ENCODE results near the gene TEX101.
"Not testable (repeated sequence)": the region's sequence is repeated elsewhere in the genome, so short reads cannot be mapped to it uniquely, and the experiment has no call there.

Gene TEX101

DNA sequence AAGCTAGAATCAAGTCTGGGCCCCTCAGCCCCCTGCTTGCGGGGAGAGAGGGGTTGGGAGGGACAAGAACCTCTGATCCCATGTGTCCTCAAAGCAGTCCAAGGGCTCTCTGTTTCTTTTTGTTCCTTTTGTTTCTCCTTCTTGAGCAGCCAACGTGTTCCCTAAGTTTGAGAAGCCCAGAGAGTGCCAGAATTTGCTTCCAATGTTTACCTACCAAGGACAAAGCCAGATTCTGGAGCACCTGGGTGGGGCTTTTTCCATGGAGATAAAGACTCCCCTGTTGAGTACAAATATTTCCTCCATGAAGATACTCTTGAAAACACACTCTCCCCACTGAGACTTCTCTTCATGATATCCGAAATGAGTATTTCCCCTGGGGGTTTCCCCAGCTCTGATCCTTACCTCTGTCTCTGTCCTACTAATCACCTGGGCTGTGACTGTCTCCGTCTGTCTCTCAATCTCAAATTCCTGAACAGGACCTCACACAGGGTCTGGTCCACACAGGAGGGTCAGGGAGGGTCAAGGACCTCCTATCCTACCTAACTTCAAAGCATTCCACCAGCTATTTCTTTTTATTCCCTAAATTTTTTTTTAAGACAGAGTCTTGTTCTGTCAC, 33.8 kb upstream of the TEX101 start:
- Histone ChIP-seq H3K4me2 (ENCODE audit: low read length) (no peak overlapping the region), H3K27ac (ENCODE audit: low read depth, low read length) (no peak overlapping the region), H3F3A (ENCODE audit: control insufficient read depth, insufficient read depth) (no peaks in the 10 kb centered on the region)

DNA sequence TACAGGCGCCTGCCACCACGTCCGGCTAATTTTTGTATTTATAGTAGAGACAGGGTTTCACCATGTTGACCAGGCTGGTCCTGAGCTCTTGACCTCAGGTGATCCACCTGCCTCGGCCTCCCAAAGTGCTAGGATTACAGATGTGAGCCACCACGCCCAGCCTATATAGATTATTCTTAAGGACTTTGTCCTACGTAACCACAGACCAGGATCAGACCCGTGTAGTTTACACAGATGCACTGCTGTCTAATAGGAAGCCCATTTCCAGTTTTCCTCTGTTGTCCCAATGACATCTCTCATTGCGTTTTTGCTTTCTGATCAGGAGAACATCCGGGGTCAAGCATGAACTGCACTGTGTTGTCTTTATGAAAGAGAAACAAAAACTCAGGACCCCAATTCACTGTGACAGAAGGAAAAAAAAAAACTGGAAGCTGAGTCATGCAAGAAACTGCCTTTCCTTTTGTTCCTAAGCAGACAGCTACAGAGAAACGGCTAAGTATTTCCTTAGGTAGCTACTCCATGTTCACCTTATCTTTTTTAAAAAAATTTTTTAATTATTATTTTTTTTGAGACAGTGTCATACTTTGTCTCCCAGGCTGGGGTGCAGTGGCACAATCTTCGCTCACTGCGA, 32.0 kb upstream of the TEX101 start:
- H3K79me2 ChIP-seq (ENCODE audit: control insufficient read depth, low read length); H3K9me3 ChIP-seq (ENCODE audit: control insufficient read depth, insufficient read depth, low read length); H3K27me3 ChIP-seq (ENCODE audit: control insufficient read depth, low read length); H3K4me2 ChIP-seq (ENCODE audit: low read length); H3F3A ChIP-seq (ENCODE audit: control insufficient read depth, insufficient read depth); H3K36me3 ChIP-seq (ENCODE audit: control insufficient read depth, low read length); H3K4me1 ChIP-seq (ENCODE audit: control insufficient read depth, low read length); H3K4me3 ChIP-seq (ENCODE audit: low read length); H3K27ac ChIP-seq (ENCODE audit: low read depth, low read length); H4K20me1 ChIP-seq (ENCODE audit: control insufficient read depth, insufficient read depth, low read depth, low read length); H3K9me2 ChIP-seq (replicated peaks; ENCODE audit: control insufficient read depth, low read length): not testable (repeated sequence)

More for the DNA sequence above, 33.8 kb upstream of the TEX101 start:
- Histone ChIP-seq H3K9me2 (replicated peaks; ENCODE audit: control insufficient read depth, low read length) (no peaks in the 10 kb centered on the region), H3K4me1 (ENCODE audit: control insufficient read depth, low read length) (no peaks in the 10 kb centered on the region), H3K79me2 (ENCODE audit: control insufficient read depth, low read length) (no peaks in the 10 kb centered on the region), H3K36me3 (ENCODE audit: control insufficient read depth, low read length) (no peaks in the 10 kb centered on the region), H4K20me1 (ENCODE audit: control insufficient read depth, insufficient read depth, low read depth, low read length) (no peaks in the 10 kb centered on the region), H3K9me3 (ENCODE audit: control insufficient read depth, insufficient read depth, low read length) (no peaks in the 10 kb centered on the region), H3K4me3 (ENCODE audit: low read length) (no peak overlapping the region), H3K27me3 (ENCODE audit: control insufficient read depth, low read length) (no peaks in the 10 kb centered on the region)
- TF ChIP-seq EZH2phosphoT487 (IDR thresholded peaks at IDR 0.05; ENCODE audit: borderline replicate concordance, low read length): no peak
- TF ChIP-seq, protein P1, sequence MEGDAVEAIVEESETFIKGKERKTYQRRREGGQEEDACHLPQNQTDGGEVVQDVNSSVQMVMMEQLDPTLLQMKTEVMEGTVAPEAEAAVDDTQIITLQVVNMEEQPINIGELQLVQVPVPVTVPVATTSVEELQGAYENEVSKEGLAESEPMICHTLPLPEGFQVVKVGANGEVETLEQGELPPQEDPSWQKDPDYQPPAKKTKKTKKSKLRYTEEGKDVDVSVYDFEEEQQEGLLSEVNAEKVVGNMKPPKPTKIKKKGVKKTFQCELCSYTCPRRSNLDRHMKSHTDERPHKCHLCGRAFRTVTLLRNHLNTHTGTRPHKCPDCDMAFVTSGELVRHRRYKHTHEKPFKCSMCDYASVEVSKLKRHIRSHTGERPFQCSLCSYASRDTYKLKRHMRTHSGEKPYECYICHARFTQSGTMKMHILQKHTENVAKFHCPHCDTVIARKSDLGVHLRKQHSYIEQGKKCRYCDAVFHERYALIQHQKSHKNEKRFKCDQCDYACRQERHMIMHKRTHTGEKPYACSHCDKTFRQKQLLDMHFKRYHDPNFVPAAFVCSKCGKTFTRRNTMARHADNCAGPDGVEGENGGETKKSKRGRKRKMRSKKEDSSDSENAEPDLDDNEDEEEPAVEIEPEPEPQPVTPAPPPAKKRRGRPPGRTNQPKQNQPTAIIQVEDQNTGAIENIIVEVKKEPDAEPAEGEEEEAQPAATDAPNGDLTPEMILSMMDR (IDR thresholded peaks at IDR 0.05; ENCODE audit: low read depth, low read length, poor library complexity, severe bottlenecking): no peak

DNA sequence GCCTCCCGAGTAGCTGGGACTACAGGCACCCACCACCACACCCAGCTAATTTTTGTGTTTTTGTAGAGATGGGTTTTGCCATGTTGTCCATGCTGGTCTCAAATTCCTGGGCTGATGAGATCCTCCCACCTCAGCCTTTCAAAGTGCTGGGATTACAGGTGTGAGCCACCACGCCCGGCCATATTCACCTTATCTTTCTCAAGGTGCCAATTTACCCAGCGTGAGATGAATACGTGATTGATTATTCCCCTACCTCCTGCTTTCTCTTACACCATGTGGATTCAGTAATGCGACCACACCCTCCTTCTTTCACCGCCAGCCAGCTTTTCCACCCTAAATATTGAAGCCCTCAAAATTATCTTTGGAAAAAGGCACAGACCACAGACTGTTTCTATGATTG, 31.4 kb upstream of the TEX101 start:
- H3K9me3 ChIP-seq (ENCODE audit: control insufficient read depth, insufficient read depth, low read length); H3K4me2 ChIP-seq (ENCODE audit: low read length); H3K4me1 ChIP-seq (ENCODE audit: control insufficient read depth, low read length); H3K9me2 ChIP-seq (replicated peaks; ENCODE audit: control insufficient read depth, low read length); H3K79me2 ChIP-seq (ENCODE audit: control insufficient read depth, low read length); H3K27me3 ChIP-seq (ENCODE audit: control insufficient read depth, low read length); H3K4me3 ChIP-seq (ENCODE audit: low read length); H4K20me1 ChIP-seq (ENCODE audit: control insufficient read depth, insufficient read depth, low read depth, low read length); H3K36me3 ChIP-seq (ENCODE audit: control insufficient read depth, low read length); H3K27ac ChIP-seq (ENCODE audit: low read depth, low read length); H3F3A ChIP-seq (ENCODE audit: control insufficient read depth, insufficient read depth): not testable (repeated sequence)

DNA sequence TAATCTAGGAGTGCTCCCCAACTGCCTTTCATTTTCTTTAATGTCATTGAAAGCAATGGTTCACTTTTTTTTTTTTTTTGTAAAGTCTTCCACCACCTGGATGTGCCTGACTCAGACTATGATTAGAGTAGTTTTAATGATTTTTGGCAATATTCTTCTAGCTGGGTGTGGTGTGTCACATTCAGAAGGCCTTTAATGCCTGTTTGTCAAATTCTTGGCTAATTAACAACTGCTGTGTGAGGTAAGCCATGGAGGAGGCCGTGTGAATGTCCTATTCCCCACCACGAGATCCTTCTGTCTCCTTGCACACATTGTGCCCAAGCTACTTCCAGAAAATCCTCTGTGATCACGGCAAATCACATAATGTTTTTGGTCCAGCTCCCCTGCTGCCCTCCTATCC, 30.9 kb upstream of the TEX101 start:
- not testable (repeated sequence) for H3K4me1 ChIP-seq (ENCODE audit: control insufficient read depth, low read length)

DNA sequence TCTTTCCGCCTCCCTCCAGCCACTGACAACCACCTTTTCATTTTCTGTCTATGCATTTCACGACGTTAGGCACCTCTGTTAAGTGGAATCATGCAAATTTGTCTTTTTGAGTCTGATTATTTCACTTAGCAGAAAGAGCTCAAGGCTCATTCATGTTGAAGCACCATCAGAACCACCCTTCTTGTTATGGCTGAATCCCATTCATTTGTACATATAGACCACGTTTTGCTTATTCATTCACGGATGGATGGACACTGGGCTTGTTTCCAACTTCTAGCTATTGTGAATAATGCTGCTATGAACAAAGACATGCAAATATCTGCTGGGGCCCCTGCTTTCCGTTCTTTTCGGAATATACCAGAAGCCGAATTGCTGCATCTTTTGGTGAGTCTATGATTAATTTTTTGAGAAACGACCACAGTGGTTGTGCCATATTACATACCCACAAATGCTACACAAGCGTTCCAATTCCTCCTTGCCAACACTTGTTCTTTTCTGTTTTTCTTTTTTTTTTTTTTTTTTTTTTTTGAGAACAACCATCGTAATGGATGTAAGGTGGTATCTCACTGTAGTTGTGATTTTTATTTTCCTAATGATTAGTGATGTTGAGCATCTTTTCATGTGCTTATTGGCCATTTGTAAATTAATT, 23.7 kb upstream of the TEX101 start:
- not testable (repeated sequence) for H3K4me2 ChIP-seq (ENCODE audit: low read length); H3K79me2 ChIP-seq (ENCODE audit: control insufficient read depth, low read length); H3K27ac ChIP-seq (ENCODE audit: low read depth, low read length); H3K27me3 ChIP-seq (ENCODE audit: control insufficient read depth, low read length); H3F3A ChIP-seq (ENCODE audit: control insufficient read depth, insufficient read depth); H4K20me1 ChIP-seq (ENCODE audit: control insufficient read depth, insufficient read depth, low read depth, low read length); H3K36me3 ChIP-seq (ENCODE audit: control insufficient read depth, low read length); H3K4me1 ChIP-seq (ENCODE audit: control insufficient read depth, low read length); H3K4me3 ChIP-seq (ENCODE audit: low read length); H3K9me2 ChIP-seq (replicated peaks; ENCODE audit: control insufficient read depth, low read length); H3K9me3 ChIP-seq (ENCODE audit: control insufficient read depth, insufficient read depth, low read length)

More for the DNA sequence above, 30.9 kb upstream of the TEX101 start:
- H3F3A ChIP-seq (ENCODE audit: control insufficient read depth, insufficient read depth); H3K27me3 ChIP-seq (ENCODE audit: control insufficient read depth, low read length); H3K9me3 ChIP-seq (ENCODE audit: control insufficient read depth, insufficient read depth, low read length); H3K9me2 ChIP-seq (replicated peaks; ENCODE audit: control insufficient read depth, low read length); H3K27ac ChIP-seq (ENCODE audit: low read depth, low read length); H3K36me3 ChIP-seq (ENCODE audit: control insufficient read depth, low read length); H3K79me2 ChIP-seq (ENCODE audit: control insufficient read depth, low read length); H3K4me3 ChIP-seq (ENCODE audit: low read length); H4K20me1 ChIP-seq (ENCODE audit: control insufficient read depth, insufficient read depth, low read depth, low read length); H3K4me2 ChIP-seq (ENCODE audit: low read length): not testable (repeated sequence)

DNA sequence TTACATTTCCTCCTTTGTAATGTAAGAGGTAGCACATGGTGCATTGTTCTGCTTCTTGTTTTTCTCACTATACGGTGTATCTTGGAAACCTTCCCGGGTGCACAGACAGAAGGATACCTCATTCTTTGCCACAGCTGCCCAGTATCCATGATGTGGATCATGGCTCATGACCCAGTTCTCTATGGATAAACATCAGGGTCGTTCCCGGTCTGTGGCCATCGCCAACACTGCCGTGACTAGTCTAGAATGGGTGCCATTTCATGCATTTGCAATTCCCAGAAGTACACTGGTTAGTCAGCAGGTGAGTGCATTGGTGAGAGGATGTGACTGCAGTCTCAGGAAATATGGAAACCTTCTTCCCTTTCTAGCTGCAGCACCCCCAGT, 23.1 kb upstream of the TEX101 start:
- not testable (repeated sequence) for H3K4me3 ChIP-seq (ENCODE audit: low read length); H3K27me3 ChIP-seq (ENCODE audit: control insufficient read depth, low read length); H3K79me2 ChIP-seq (ENCODE audit: control insufficient read depth, low read length); H3K36me3 ChIP-seq (ENCODE audit: control insufficient read depth, low read length); H3K4me2 ChIP-seq (ENCODE audit: low read length); H4K20me1 ChIP-seq (ENCODE audit: control insufficient read depth, insufficient read depth, low read depth, low read length); H3K9me2 ChIP-seq (replicated peaks; ENCODE audit: control insufficient read depth, low read length); H3K9me3 ChIP-seq (ENCODE audit: control insufficient read depth, insufficient read depth, low read length); H3K27ac ChIP-seq (ENCODE audit: low read depth, low read length); H3F3A ChIP-seq (ENCODE audit: control insufficient read depth, insufficient read depth); H3K4me1 ChIP-seq (ENCODE audit: control insufficient read depth, low read length)

DNA sequence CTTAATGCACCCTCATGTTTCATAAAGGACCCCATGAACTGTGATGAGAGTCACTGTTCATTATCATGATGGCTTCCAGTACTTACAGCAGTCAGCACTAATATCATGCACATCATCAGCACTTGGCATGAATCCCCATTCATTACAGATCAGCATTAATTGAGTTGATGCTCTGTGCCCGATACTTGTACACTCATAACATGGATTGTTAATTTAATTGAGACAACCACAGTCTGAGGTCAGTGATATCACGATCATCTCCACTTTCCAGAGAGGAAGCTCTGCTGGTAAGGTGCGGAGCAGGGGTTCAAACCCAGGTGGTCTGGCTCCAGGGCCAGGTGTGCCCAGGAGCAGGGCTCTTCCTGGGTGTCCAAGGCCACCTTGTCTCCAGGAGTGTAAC, 21.2 kb upstream of the TEX101 start:
- H3K27me3 ChIP-seq (ENCODE audit: control insufficient read depth, low read length): not testable (repeated sequence)

More for the DNA sequence above, 21.2 kb upstream of the TEX101 start:
- H3K9me3 ChIP-seq (ENCODE audit: control insufficient read depth, insufficient read depth, low read length); H3K4me3 ChIP-seq (ENCODE audit: low read length); H3K27ac ChIP-seq (ENCODE audit: low read depth, low read length); H3K79me2 ChIP-seq (ENCODE audit: control insufficient read depth, low read length); H3K4me2 ChIP-seq (ENCODE audit: low read length); H3K36me3 ChIP-seq (ENCODE audit: control insufficient read depth, low read length); H3K9me2 ChIP-seq (replicated peaks; ENCODE audit: control insufficient read depth, low read length); H3K4me1 ChIP-seq (ENCODE audit: control insufficient read depth, low read length); H4K20me1 ChIP-seq (ENCODE audit: control insufficient read depth, insufficient read depth, low read depth, low read length); H3F3A ChIP-seq (ENCODE audit: control insufficient read depth, insufficient read depth): not testable (repeated sequence)

Measured in DOHH2 (cell line).